CD4-positive, CD25-positive, alpha-beta regulatory T cell (primary cell): ENCODE results near the gene SPDYE4. TPM values are rescaled to one million over a fixed set of nuclear protein-coding genes. Genes with fewer than 3 reads are reported as not detected.

Experiments used
- ATAC-seq, 2 donors: fragments of 150-1000 bp; cut with Tn5 transposase; one replicate each; pipeline ENCODE4 v1.10.0; 2021; ENCODE audit warnings: low read depth in 2 of 2, moderate number of reproducible peaks in 2 of 2, moderate library complexity in 1 of 2
- DNase-seq, 3 donors: peaks; one replicate each; pipeline versions ENCODE4 v3.0.0 to v3.0.0-alpha.2; 2012 to 2022; ENCODE audit warnings: mixed read lengths in 1 of 3
- H3K27ac ChIP-seq: one replicate; pipeline ENCODE4 v1.7.0; 2013; ENCODE audit warnings: mild to moderate bottlenecking, low read length; ENCODE audit not compliant: insufficient read depth, poor library complexity, severe bottlenecking
- H3K27me3 ChIP-seq: one replicate; pipeline ENCODE4 v1.7.0; 2013; ENCODE audit warnings: low read length; ENCODE audit not compliant: control insufficient read depth, insufficient read depth
- H3K36me3 ChIP-seq: one replicate; pipeline ENCODE4 v1.7.0; 2013; ENCODE audit warnings: mild to moderate bottlenecking, low read length, moderate library complexity; ENCODE audit not compliant: control insufficient read depth, insufficient read depth
- H3K4me1 ChIP-seq: 2 replicates; pipeline ENCODE4 v1.7.0; 2013; ENCODE audit warnings: mild to moderate bottlenecking, low read length; ENCODE audit not compliant: insufficient read depth, control insufficient read depth, poor library complexity, severe bottlenecking
- H3K4me3 ChIP-seq: one replicate; pipeline ENCODE4 v1.7.0; 2013; ENCODE audit warnings: low read depth, mild to moderate bottlenecking, low read length, moderate library complexity
- H3K9me3 ChIP-seq, 2 experiments: 1 replicate in 1 of 2; 2 replicates in 1 of 2; pipeline ENCODE4 v1.7.0; 2013; ENCODE audit warnings: low read length in 2 of 2, mild to moderate bottlenecking in 1 of 2, moderate library complexity in 1 of 2; ENCODE audit not compliant: control insufficient read depth in 2 of 2
- H3K27ac Mint-ChIP-seq, 3 donors: one replicate each; pipeline ENCODE4 v1.8.0; 2020 to 2022; ENCODE audit warnings: mild to moderate bottlenecking in 3 of 3, mixed read lengths in 3 of 3, moderate library complexity in 2 of 3
- H3K27me3 Mint-ChIP-seq: one replicate; pipeline ENCODE4 v1.8.0; 2022; ENCODE audit warnings: mild to moderate bottlenecking, mixed read lengths
- H3K36me3 Mint-ChIP-seq: one replicate; pipeline ENCODE4 v1.8.0; 2020; ENCODE audit warnings: mixed read lengths
- H3K4me1 Mint-ChIP-seq, 4 donors: one replicate each; pipeline ENCODE4 v1.8.0; 2020 to 2022; ENCODE audit warnings: mixed read lengths in 4 of 4, mild to moderate bottlenecking in 1 of 4
- H3K4me3 Mint-ChIP-seq, 4 donors: one replicate each; pipeline ENCODE4 v1.8.0; 2020 to 2022; ENCODE audit warnings: mild to moderate bottlenecking in 4 of 4, mixed read lengths in 4 of 4, moderate library complexity in 3 of 4
- H3K9me3 Mint-ChIP-seq, 7 donors: one replicate each; pipeline ENCODE4 v1.8.0; 2020 to 2022; ENCODE audit warnings: mixed read lengths in 7 of 7, mild to moderate bottlenecking in 3 of 7, moderate library complexity in 2 of 7
- polyA plus RNA-seq, 4 donors: library from polyadenylated mRNA; unstranded; fragments of 300-500 nt; fragmentation: Illumina TruSeq; gene quantifications; one replicate each; pipeline ENCODE4 v1.2.3, GENCODE V29; 2021
- total RNA-seq: library from RNA; stranded (reverse); gene quantifications from one replicate; pipeline ENCODE4 v1.2.3, GENCODE V29; 2022

Gene SPDYE4
- total and polyA plus RNA-seq, 5 donors from 2014 or later, result not detected

DNA sequence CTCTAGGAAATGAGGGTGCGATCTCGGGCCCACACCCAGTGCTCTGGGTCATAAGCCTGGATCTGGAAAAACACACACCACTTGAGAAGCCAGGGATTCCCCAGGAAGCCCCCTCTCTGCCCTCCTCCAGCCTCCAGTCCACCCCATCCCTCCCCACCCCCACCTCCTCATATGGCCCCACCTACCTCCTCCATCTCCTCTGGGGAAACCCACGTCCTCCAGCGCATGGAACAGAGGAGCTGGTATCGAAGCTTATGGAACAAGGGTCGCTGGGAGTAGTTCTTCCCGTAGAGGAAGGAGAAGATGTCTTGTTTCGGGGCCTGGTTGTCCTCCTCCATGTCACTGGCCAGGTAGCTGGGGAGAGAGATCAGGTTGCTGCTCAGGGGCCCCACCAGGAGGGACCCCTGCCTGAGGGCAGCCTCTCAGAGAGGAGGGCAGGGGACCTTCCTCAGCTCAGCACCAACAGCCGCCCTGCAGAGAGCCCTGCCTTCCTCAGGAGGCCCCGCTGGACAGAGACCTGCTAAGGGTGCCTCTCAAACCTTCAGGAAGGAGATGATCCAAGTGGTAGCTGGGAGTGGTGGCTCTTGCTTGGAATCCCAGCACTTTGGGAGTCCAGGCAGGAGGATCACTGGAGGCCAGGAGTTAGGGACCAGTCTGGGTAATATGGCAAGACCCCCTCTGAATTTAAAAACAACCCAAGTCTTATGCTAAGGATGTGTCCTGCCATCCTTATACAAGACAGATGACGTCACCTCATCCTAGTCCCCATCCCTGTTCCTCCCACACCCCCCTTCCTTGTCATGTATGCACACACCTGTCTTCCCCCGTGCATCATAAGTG, 5.0 kb downstream of the SPDYE4 start:
- H3K4me1 Mint-ChIP-seq, result peaks cover 0 to under 1% (median 0%) of the 10 kb centered on the region in 4 donors
- no peak for ATAC-seq
- Histone ChIP-seq H3K36me3 (no peaks in the 10 kb centered on the region), H3K27me3 (peaks cover 3% of the 10 kb centered on the region), H3K9me3 (no peaks in the 10 kb centered on the region), H3K4me3 (no peak overlapping the region), H3K27ac (no peak overlapping the region), H3K4me1 (no peaks in the 10 kb centered on the region)
- no peak overlapping the region for H3K4me3 Mint-ChIP-seq
- peaks cover 14% of the 10 kb centered on the region for H3K27me3 Mint-ChIP-seq
- peaks cover 0 to 1% (median 0%) of the 10 kb centered on the region in 7 donors for H3K9me3 Mint-ChIP-seq
- peaks cover 3% of the 10 kb centered on the region for H3K36me3 Mint-ChIP-seq
- no peak for DNase-seq
- H3K27ac Mint-ChIP-seq, result no peak overlapping the region

DNA sequence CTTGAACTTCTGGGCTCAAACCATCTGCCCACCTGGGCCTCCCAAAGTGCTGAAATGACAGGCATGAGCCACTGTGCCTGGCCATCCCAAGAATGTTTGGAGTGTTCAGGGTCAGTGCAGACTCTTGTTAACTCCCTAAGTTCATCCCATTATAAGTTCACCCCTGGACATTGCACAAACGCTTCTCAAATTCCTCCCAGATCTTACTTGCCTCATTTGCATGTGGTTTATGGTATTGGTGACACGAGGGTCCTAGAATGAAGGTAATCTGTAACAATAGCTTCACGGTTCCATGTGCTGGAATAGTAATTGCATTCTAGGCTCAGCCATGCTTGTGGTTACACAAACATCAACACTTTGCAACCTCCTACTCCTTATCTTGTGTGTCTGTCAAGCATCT, 8.7 kb downstream of the SPDYE4 start:
- H3K27ac Mint-ChIP-seq, result no peak overlapping the region
- H3K9me3 ChIP-seq, result no peaks in the 10 kb centered on the region
- peaks cover 0 to 17% (median 0%) of the 10 kb centered on the region in 4 donors for H3K4me1 Mint-ChIP-seq
- peak overlapping the region in 1 of 4 donors; percentile 27 for H3K4me3 Mint-ChIP-seq
- peaks cover 6% of the 10 kb centered on the region for H3K4me1 ChIP-seq
- H3K27ac ChIP-seq, result no peak overlapping the region
- no peak for DNase-seq
- no peaks in the 10 kb centered on the region for H3K36me3 ChIP-seq
- peaks cover 2% of the 10 kb centered on the region for H3K36me3 Mint-ChIP-seq
- no peak for ATAC-seq
- peaks cover 16% of the 10 kb centered on the region for H3K27me3 Mint-ChIP-seq
- H3K27me3 ChIP-seq, result peaks cover 4% of the 10 kb centered on the region
- no peak overlapping the region for H3K4me3 ChIP-seq
- no peaks in the 10 kb centered on the region for H3K9me3 Mint-ChIP-seq

DNA sequence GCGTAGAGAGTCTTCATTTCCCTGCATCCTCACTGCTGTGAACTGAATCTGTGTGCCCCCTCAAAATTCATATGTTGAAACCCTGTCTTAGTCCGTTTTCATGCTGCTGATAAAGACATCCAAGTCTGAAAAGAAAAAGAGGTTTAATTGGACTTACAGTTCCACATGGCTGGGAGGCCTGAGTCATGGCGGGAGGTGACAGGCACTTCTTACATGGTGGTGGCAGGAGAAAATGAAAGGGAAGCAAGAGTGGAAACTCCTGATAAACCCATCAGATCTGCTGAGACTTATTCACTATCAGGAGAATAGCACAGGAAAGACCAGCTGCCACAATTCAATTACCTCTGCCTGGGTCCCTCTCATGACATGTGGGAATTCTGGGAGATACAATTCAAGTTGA, 10.6 kb downstream of the SPDYE4 start:
- H3K36me3 ChIP-seq, result no peaks in the 10 kb centered on the region
- H3K27ac ChIP-seq, result no peak overlapping the region
- DNase-seq (no peak), ATAC-seq (no peak)
- no peak overlapping the region for H3K4me3 ChIP-seq
- H3K36me3 Mint-ChIP-seq, result no peaks in the 10 kb centered on the region
- peaks cover 6% of the 10 kb centered on the region for H3K4me1 ChIP-seq
- H3K9me3 Mint-ChIP-seq, result peaks cover 0 to 1% (median 0%) of the 10 kb centered on the region in 7 donors
- H3K27me3 ChIP-seq, result peaks cover 1% of the 10 kb centered on the region
- H3K27me3 Mint-ChIP-seq, result peaks cover 13% of the 10 kb centered on the region
- peak overlapping the region in 2 of 3 donors; percentile 19 to 20 for H3K27ac Mint-ChIP-seq
- H3K4me3 Mint-ChIP-seq, result peak overlapping the region in 1 of 4 donors; percentile 10
- no peaks in the 10 kb centered on the region for H3K9me3 ChIP-seq
- peaks cover 0 to 22% (median 0%) of the 10 kb centered on the region in 4 donors for H3K4me1 Mint-ChIP-seq

DNA sequence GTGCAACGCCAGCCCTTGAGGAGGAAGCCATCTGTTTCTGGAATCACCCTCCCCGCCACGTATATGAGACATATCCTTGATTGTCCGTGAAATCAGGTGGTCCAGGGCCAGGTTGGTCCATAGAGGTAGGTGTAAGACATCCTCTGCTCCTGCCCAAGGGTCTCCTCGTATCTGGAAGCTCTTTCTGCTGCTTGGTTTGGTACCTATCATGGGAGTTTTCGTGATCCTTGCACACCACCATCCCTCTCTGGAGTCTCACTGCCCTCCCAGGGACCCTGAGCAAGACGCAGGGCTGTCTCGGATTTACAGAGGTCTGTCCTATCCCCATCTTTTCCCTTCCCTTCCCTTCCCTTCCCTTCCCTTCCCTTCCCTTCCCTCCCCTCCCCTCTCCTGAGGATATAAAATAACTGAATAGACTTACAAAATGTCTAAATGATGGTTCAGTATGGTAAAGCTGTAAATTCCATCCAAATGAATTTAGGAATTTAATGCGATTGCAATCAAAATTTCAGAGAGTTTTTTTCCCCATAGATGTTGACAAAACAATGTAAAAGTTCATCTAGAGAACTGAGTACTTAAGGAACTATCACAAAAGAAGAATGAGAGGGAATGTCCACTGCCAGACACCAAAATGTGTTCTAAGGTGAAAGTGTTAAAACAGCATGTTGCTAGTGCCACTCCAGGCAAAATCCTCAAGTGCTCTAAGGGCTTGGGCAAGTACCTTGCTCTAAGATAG, 11.7 kb downstream of the SPDYE4 start:
- peak overlapping the region; percentile 80 to 92 (median 86) for H3K4me3 Mint-ChIP-seq
- H3K27ac Mint-ChIP-seq, result peak overlapping the region; percentile 38 to 95 (median 94)
- H3K36me3 Mint-ChIP-seq, result no peaks in the 10 kb centered on the region
- no peak for ATAC-seq
- H3K4me1 Mint-ChIP-seq, result peaks cover 0 to 22% (median 0%) of the 10 kb centered on the region in 4 donors
- Histone ChIP-seq H3K4me3 (peak overlapping the region; percentile 48), H3K27ac (no peak overlapping the region), H3K9me3 (no peaks in the 10 kb centered on the region), H3K36me3 (no peaks in the 10 kb centered on the region), H3K27me3 (peaks cover 1% of the 10 kb centered on the region), H3K4me1 (peaks cover 6% of the 10 kb centered on the region)
- DNase-seq, result no peak
- H3K27me3 Mint-ChIP-seq, result peaks cover 5% of the 10 kb centered on the region
- H3K9me3 Mint-ChIP-seq, result peaks cover 0 to 1% (median 0%) of the 10 kb centered on the region in 7 donors

DNA sequence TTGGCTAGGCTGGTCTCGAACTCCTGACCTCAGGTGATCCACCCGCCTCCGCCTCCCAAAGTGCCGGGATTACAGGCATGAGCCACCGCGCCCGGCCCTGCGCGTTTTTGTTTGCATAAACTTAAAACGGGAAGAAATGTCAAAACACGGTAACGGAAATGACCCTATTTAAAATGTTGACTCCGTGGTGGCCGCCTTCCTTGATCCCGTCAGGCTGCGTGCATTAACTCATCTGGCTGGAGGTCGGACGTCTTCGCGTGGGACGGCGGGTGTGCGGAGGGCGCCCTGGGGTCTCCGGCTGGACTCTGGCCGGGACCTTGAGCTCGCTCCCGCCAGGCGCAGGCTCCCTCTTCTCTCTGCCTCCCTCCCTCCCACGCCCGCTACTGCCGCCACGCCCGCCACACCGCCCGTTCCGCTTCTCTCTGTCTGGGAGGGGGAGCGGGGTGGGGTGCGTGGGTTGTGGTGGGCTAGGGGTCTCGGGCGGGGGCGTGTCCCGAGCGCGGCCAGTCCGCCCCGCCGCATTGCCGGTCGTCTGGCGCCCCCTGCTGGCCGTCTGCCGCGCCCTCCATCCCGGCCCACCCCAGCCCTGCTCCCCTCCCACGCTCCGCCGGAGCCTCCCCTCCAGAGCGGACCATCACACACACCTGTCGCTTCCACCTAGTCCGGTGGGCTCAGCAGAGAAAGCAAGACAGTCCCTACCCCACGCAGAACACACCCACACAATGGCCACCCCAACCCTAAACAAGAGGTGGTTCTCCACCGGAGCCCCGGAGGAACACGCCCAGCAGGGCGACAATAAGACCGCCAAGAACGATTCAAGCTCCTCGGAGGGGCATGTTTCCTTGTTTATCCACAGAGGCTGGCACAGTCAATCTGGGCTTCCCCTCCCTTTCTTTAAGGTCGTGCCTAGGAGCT, 12.5 kb downstream of the SPDYE4 start:
- ATAC-seq (peak; percentile 67 to 79), DNase-seq (peak; percentile 64 to 73 (median 68))
- Mint-ChIP-seq H3K36me3 (no peaks in the 10 kb centered on the region), H3K4me1 (peaks cover 0 to 24% (median 2%) of the 10 kb centered on the region in 4 donors), H3K4me3 (peak overlapping the region; percentile 81 to 93 (median 92)), H3K27me3 (peaks cover 5% of the 10 kb centered on the region), H3K27ac (peak overlapping the region; percentile 94 to 97 (median 95)), H3K9me3 (peaks cover 0 to 1% (median 0%) of the 10 kb centered on the region in 7 donors)
- H3K36me3 ChIP-seq, result no peaks in the 10 kb centered on the region
- H3K4me3 ChIP-seq, result peak overlapping the region; percentile 67
- peaks cover 10% of the 10 kb centered on the region for H3K4me1 ChIP-seq
- H3K27ac ChIP-seq, result peak overlapping the region; percentile 66
- H3K27me3 ChIP-seq, result peaks cover 1% of the 10 kb centered on the region
- H3K9me3 ChIP-seq, result no peaks in the 10 kb centered on the region

DNA sequence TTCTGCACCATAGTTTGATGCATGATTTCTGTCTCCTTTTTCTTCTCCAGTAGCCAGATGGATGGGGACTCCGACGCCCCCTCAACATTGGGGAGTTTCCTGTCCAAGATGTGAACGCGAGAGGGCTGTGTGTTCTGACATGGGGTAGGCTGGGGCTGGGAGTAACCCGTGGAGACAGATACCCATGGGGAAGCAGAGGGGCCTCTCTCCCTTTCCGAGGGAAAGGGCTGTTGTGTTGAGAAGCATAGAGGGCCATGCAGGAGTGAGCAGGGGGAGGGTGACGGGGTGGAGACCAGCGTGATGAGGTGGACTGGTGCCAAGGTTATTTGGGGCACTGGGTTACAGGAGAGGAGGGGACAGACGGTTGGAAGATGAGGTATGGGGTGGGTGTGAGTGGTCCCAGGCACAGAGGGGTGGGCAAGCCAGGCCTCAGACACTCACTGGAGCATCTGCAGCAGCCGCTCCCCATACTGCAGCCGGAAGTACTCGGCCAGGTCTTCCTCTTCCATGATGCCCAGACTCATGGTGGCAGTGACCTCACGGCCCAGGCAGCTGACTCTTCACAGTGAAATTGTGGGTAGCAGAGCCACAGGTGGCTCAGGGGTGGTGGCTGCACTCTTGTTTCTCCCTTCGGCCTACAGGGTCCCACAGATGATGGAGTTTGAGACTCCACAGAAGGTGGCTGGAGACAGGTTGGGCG, 14.1 kb downstream of the SPDYE4 start:
- H3K4me3 ChIP-seq, result no peak overlapping the region
- Mint-ChIP-seq H3K27me3 (peaks cover 5% of the 10 kb centered on the region), H3K27ac (peak overlapping the region; percentile 20 to 94 (median 59)), H3K9me3 (peaks cover 0 to 1% (median 0%) of the 10 kb centered on the region in 7 donors), H3K36me3 (no peaks in the 10 kb centered on the region), H3K4me1 (peaks cover 0 to 33% (median 10%) of the 10 kb centered on the region in 4 donors), H3K4me3 (peak overlapping the region; percentile 63 to 81 (median 73))
- H3K27ac ChIP-seq, result peak overlapping the region; percentile 66
- ATAC-seq, result no peak
- no peak for DNase-seq
- H3K9me3 ChIP-seq, result no peaks in the 10 kb centered on the region
- no peaks in the 10 kb centered on the region for H3K36me3 ChIP-seq
- H3K4me1 ChIP-seq, result peaks cover 19% of the 10 kb centered on the region
- H3K27me3 ChIP-seq, result peaks cover 1% of the 10 kb centered on the region
